Fibroblast of mammary gland (primary cell): Measurements from ENCODE around the gene GNB1L.
"Not testable (repeated sequence)": the region's sequence is repeated elsewhere in the genome, so short reads cannot be mapped to it uniquely, and the experiment has no call there.

Experiments used
- DNase-seq: peaks from one replicate; pipeline ENCODE4 v3.0.0-alpha.2; 2010; ENCODE audit warnings: low read depth
- H3K4me3 ChIP-seq: 2 replicates; pipeline ENCODE4 v1.5.1; 2011; ENCODE audit warnings: low read depth, mild to moderate bottlenecking, low read length, moderate library complexity; ENCODE audit not compliant: control insufficient read depth
- TF ChIP-seq, protein P1 (sequence below): conservative IDR thresholded peaks from 2 replicates; pipeline ENCODE4 v1.5.1; 2011; ENCODE audit warnings: low read depth, low read length, inconsistent platforms; ENCODE audit not compliant: control insufficient read depth, insufficient read depth

Gene GNB1L

DNA sequence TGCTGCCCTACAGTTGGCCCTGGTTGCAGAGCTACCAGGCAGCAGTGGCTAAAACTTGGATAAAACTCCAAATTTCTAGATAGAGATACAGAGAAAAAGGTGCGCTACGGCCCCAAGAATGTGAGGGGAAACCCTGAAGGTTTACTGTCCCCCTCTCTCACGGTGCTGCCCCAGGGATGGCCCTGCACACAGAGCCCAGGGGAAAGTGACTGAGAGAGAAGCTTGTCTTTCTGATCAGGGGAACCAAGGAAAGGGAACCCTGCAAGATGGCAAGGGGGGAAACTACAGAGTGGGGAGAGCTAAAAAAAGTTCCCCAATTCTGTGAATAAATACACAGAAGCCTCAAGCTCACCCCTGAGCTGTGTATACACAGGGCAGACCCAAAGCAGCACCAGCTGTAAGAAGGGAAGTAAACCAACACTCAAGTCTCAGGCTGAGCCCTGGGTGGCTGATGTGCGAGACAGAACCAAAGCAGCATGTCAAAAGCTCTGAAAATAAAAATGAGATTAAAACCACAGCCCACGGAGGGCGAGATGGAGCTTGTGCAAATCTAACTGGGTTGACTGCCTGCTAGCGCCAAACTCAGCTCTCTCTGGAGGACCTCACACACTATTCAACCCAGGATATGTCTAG lies 22.1 kb downstream of the GNB1L start:
- H3K4me3 ChIP-seq: no peak overlapping the region
- TF ChIP-seq, protein P1, sequence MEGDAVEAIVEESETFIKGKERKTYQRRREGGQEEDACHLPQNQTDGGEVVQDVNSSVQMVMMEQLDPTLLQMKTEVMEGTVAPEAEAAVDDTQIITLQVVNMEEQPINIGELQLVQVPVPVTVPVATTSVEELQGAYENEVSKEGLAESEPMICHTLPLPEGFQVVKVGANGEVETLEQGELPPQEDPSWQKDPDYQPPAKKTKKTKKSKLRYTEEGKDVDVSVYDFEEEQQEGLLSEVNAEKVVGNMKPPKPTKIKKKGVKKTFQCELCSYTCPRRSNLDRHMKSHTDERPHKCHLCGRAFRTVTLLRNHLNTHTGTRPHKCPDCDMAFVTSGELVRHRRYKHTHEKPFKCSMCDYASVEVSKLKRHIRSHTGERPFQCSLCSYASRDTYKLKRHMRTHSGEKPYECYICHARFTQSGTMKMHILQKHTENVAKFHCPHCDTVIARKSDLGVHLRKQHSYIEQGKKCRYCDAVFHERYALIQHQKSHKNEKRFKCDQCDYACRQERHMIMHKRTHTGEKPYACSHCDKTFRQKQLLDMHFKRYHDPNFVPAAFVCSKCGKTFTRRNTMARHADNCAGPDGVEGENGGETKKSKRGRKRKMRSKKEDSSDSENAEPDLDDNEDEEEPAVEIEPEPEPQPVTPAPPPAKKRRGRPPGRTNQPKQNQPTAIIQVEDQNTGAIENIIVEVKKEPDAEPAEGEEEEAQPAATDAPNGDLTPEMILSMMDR: no peak
- DNase-seq: no peak

- not testable (repeated sequence) for DNase-seq
Measured at GRCh38 chr22:19831979-19832378, 22.7 kb downstream of the GNB1L start.

DNA sequence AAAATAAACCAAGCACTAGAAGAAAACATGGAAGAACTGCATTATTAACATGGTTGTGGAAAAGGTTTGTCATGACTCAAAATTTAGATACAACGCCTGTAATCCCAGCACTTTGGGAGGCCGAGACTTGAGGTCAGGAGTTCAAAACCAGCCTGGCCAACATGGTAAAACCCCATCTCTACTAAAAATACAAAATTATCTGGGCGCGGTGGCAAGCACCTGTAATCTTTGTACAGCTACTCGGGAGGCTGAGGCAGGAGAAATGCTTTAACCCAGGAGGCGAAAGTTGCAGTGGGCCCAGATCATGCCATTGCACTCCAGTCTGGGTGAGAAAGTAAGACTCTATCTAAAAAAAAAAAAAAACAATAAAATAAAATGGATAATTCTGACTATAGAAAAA lies 23.7 kb downstream of the GNB1L start:
- TF ChIP-seq, protein P1: no peak
- DNase-seq: no peak
- H3K4me3 ChIP-seq: no peak overlapping the region

More at GRCh38 chr22:19831979-19832378, 22.7 kb downstream of the GNB1L start:
- not testable (repeated sequence) for H3K4me3 ChIP-seq

- no peak for DNase-seq
- H3K4me3 ChIP-seq: no peak overlapping the region
- TF ChIP-seq, protein P1: no peak
Measured at GRCh38 chr22:19828035-19828401, 26.7 kb downstream of the GNB1L start.

DNA sequence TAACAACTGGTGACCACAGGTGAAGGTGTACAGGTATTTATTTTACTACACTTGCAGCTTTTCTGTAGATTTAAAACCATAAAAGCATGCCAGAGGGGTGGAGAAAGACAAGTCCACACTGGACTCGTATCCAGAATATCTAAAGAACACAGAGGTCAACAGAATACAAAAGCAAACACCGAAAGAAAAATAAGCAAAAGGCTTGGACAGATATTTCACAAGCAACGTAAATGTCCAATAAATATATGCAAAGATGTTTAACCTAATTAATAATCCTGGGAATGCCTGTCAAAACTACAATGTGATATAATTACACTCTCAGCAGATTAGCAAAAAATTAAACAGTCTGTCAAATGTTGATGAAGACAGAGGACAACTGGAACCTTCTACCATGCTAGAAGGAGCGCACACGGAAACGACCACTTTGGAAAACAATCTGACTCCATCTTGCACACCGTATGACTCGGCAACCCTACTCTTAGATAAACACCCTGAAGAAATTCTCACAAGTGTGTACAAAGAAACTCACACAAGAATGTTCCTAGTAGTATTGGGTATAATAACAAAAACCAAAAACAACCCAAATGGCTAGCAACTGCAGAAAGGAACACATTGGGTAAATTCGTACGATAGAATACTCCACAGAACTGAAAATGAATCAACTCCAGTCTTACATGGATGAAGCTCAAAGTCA lies 27.2 kb downstream of the GNB1L start:
- H3K4me3 ChIP-seq: no peak overlapping the region
- no peak for DNase-seq
- TF ChIP-seq, protein P1: no peak

DNA sequence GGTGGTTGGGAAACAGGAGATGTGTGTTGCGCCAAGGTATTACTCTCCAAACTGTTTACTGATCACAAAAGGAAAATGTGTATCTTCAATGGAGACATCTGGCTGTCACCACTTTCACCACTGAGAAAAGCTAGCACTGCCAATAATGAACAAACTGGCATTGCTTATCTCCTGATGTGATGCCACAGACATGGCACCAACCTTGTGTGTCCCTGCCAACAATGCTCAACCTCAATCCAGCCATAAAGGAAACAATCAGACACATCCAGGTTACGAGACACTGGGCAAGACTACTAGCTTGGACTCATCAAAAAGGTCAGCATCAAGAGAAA lies 28.1 kb downstream of the GNB1L start:
- TF ChIP-seq, protein P1: no peak
- no peak overlapping the region for H3K4me3 ChIP-seq
- DNase-seq: no peak

GRCh38 chr22:19825904-19826618 lies 28.6 kb downstream of the GNB1L start:
- TF ChIP-seq, protein P1: no peak
- H3K4me3 ChIP-seq: no peak overlapping the region
- DNase-seq: no peak
